Amniotic epithelial cell (primary cell): Measurements from ENCODE around the gene GPC5.

ENCODE experiments used
- DNase-seq: peaks from one replicate; pipeline ENCODE4 v3.0.0-alpha.2; 2010; ENCODE audit warnings: low read depth

Gene GPC5

GRCh38 chr13:92365904-92366303 lies 967.5 kb downstream of the GPC5 start:
- DNase-seq = no peak

- no peak for DNase-seq
These were observed 979.0 kb downstream of the GPC5 start for GRCh38 chr13:92377396-92377795.

GRCh38 chr13:92379371-92379770 lies 981.0 kb downstream of the GPC5 start:
- no peak for DNase-seq

GRCh38 chr13:92384410-92384809 lies 986.0 kb downstream of the GPC5 start:
- DNase-seq = no peak

GRCh38 chr13:92387245-92387644 lies 988.8 kb downstream of the GPC5 start:
- DNase-seq = no peak

GRCh38 chr13:92390217-92390616 lies 991.8 kb downstream of the GPC5 start:
- peak; percentile 29 for DNase-seq

- DNase-seq = no peak
These were observed 1005.2 kb downstream of the GPC5 start for GRCh38 chr13:92403606-92404005.

GRCh38 chr13:92407858-92408257 lies 1009.4 kb downstream of the GPC5 start:
- DNase-seq = no peak

GRCh38 chr13:92412481-92412880 lies 1014.1 kb downstream of the GPC5 start:
- DNase-seq = no peak

- DNase-seq = no peak
These were observed 1014.6 kb downstream of the GPC5 start for GRCh38 chr13:92412996-92413395.

- DNase-seq = no peak
These were observed 1015.0 kb downstream of the GPC5 start for GRCh38 chr13:92413452-92413851.

- DNase-seq = no peak
These were observed 1016.4 kb downstream of the GPC5 start for GRCh38 chr13:92414851-92415250.

- DNase-seq = no peak
These were observed 1017.4 kb downstream of the GPC5 start for GRCh38 chr13:92415781-92416180.

GRCh38 chr13:92418818-92419412 lies 1020.5 kb downstream of the GPC5 start:
- DNase-seq = no peak

- no peak for DNase-seq
These were observed 1030.8 kb downstream of the GPC5 start for GRCh38 chr13:92429231-92429630.

GRCh38 chr13:92433386-92433785 lies 1035.0 kb downstream of the GPC5 start:
- DNase-seq = peak; percentile 76

- DNase-seq = no peak
These were observed 1035.5 kb downstream of the GPC5 start for GRCh38 chr13:92433963-92434362.

GRCh38 chr13:92436924-92437323 lies 1038.5 kb downstream of the GPC5 start:
- DNase-seq = no peak

- no peak for DNase-seq
These were observed 1045.8 kb downstream of the GPC5 start for GRCh38 chr13:92444244-92444643.

GRCh38 chr13:92451060-92451459 lies 1052.6 kb downstream of the GPC5 start:
- no peak for DNase-seq

- DNase-seq = no peak
These were observed 1054.4 kb downstream of the GPC5 start for GRCh38 chr13:92452840-92453239.

- DNase-seq = no peak
These were observed 1060.9 kb downstream of the GPC5 start for GRCh38 chr13:92459306-92459705.

- DNase-seq = peak; percentile 37
These were observed 1062.1 kb downstream of the GPC5 start for GRCh38 chr13:92460479-92460878.

GRCh38 chr13:92461402-92461801 lies 1063.0 kb downstream of the GPC5 start:
- no peak for DNase-seq

- DNase-seq = no peak
These were observed 1063.4 kb downstream of the GPC5 start for GRCh38 chr13:92461831-92462230.
